Activated T-helper 1 cell treated with anti-CD3 and anti-CD28 coated beads, Interleukin-2, amount 50 U/mL, for 16 hours (primary cell): ENCODE measurements around the gene SPDYE9.
"Not testable (repeated sequence)": the region's sequence is repeated elsewhere in the genome, so short reads cannot be mapped to it uniquely, and the experiment has no call there.

Experiments
- DNase-seq, 2 donors: peaks; one replicate each; pipeline ENCODE4 v3.0.0-alpha.2; 2020; ENCODE audit warnings: low read depth in 1 of 2, low spot score in 1 of 2

Gene SPDYE9, protein sequence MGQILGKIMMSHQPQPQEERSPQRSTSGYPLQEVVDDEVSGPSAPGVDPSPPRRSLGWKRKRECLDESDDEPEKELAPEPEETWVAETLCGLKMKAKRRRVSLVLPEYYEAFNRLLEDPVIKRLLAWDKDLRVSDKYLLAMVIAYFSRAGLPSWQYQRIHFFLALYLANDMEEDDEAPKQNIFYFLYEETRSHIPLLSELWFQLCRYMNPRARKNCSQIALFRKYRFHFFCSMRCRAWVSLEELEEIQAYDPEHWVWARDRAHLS

DNA sequence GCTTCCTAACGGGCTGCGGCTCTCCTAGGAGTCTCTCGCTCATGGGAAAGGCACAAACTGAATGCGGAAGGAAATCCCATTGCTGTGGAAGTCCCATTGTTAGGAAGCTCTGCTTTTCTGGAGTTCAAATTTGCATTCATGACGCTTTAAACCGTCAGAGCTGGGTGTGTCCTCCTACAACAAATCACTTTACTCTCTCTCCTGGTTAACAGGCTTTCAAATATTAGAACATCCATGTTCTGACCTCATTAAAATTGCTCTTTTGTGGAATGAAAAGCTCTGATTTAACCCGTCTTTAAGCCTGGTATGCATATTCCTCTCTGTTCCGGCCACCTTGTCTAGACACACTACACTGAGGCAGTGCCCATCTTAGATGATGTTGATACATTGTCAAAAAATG lies at the start of gene SPDYE9:
Gene SPDYE9 (minus strand): TSS at position 101 of the 400 bp plus-strand sequence. CDS start 1,800 bp downstream, outside the sequence.
- not testable (repeated sequence) for DNase-seq

DNA sequence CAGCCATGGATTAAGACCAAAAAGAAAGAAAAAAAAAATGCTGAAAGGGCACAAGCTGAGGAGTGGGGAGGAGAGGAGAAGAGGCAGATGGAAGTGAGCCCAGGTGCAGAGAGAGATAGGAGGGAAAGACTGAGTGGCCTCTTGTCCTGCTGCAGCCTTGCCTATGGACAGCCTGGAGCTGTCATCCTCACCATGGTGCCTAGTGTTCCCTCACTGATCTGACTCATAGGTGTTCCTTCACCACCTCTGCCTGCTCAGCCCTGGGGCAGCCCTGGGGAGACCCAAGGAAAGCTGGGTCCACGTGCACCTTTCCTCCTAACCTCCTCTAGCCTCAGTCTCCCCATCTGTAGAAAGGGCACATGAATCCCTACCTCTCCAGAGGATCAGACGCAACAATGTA lies 49.0 kb upstream of the SPDYE9 start:
- DNase-seq = not testable (repeated sequence)

DNA sequence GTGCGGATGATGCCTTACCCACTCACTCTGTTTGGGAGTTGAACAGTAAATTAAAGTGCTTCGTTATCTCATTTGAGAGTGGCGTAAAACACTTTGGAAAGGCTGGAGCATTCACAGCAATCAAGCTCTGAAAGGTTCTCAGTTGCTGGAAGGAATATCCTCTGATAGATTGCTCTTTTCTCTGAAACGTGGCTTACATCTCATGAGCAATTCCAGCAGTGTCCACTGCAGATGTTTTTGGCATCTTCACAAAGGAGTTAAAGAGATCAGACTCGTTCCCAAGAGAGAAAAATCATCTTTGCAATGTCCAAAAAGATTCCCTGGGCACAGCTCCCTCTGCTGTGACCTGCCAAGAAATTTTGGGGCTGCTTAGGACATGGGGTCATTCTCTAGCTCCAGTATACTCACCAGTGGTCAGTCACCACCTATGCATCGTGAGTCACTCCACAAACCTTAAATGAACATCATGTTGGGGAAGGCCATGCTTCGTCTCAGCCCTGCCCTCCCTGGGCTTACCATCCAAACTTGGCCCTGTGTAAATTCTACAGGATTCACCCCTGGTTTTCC lies 46.9 kb upstream of the SPDYE9 start:
- DNase-seq = not testable (repeated sequence)

DNA sequence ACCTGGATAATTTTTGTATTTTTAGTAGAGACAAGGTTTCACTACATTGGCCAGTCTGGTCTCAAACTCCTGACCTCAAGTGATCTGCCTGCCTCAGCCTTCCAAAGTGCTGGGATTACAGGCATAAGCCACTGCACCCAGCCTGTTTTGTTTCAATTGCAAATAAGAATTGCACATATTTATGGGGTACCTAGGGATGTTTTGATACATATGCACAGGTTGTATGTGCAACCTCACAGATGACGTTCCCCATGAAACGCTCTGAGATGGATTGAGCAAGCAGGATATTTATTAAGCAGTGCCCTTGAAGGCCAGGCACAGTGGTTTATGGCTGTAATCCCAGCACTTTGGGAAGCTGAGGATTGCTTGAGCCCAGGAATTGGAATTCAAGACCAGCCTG lies 44.8 kb upstream of the SPDYE9 start:
- DNase-seq = not testable (repeated sequence)

DNA sequence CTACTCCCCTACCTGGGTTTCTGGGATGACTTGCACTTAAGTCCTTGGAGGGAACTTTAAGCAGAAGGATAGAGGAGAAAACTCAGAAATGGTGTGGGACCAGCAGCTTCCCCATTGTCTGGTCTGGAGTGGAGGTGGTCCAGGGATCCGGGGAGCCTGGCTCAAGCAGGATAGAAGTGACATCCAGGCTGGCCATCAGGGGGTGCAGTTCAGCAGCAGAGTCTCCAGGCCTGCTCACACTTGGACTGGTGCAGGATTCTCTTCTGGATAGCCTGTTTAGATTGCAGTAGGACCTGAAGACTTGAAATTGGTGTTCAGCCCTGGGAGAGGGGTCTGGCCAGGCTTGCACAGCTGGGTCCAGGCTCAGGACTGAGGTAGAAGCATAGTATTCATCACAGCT lies 38.3 kb upstream of the SPDYE9 start:
- not testable (repeated sequence) for DNase-seq

DNA sequence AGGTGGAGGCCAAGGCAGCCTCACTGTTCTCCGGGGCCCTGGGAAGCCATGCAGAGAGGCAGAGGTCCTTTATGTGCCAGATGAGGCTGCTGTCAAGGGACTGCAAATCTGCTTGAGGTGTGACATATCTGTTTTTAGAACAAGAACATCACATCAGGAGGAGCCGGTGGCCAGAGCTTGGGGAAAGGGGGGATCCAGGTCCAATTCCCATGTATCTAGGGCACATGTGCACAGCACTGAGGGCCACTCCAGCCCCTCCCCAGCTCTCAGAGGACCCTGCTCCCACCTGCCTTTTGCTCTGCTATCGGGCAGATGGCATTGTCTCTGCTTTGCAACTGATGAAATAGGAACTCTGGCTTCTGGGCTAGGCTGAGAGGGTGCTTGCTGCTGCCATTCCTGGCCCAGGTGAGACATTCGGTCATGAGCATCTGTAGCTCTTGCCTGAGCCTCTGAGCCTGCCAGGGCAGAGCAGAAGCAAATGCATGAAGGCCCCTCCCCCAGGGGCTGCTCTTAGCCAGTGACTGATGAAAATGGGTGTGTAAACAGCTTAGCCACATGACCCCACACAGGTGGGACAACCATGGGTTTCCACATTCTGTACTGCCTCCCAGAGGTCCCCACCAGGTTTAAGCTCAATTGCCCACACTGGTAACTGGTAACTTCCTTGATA lies 37.1 kb upstream of the SPDYE9 start:
- DNase-seq = not testable (repeated sequence)

DNA sequence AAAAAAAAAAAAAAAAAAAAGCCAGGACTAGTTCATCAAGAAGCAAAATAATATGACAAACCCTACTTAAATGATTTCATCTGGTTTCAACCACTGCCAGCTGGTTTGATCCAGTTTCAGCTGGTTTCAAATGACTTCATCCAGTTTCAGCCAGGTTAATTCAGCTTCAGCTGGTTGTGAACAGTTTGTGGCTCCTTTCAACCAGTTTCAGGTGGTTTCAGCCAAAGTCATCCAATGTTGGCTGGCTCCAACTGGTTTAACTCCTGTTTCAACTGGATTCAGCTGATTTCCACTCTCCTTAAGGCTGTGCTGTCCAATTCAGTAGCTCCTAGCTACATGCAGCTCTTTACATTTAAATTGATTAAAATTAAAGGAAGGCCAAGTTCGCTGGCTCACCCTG lies 32.3 kb upstream of the SPDYE9 start:
- DNase-seq = not testable (repeated sequence)

DNA sequence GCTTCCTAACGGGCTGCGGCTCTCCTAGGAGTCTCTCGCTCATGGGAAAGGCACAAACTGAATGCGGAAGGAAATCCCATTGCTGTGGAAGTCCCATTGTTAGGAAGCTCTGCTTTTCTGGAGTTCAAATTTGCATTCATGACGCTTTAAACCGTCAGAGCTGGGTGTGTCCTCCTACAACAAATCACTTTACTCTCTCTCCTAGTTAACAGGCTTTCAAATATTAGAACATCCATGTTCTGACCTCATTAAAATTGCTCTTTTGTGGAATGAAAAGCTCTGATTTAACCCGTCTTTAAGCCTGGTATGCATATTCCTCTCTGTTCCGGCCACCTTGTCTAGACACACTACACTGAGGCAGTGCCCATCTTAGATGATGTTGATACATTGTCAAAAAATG lies 28.0 kb downstream of the SPDYE9 start, which contains the start of gene SPDYE11:
Gene SPDYE11 (minus strand): TSS at position 101 of the 400 bp plus-strand sequence. CDS start 1,800 bp downstream, outside the sequence.
- not testable (repeated sequence) for DNase-seq

DNA sequence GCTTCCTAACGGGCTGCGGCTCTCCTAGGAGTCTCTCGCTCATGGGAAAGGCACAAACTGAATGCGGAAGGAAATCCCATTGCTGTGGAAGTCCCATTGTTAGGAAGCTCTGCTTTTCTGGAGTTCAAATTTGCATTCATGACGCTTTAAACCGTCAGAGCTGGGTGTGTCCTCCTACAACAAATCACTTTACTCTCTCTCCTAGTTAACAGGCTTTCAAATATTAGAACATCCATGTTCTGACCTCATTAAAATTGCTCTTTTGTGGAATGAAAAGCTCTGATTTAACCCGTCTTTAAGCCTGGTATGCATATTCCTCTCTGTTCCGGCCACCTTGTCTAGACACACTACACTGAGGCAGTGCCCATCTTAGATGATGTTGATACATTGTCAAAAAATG lies 56.2 kb downstream of the SPDYE9 start, which contains the start of gene SPDYE8:
Gene SPDYE8 (minus strand): TSS at position 101 of the 400 bp plus-strand sequence. CDS start 1,800 bp downstream, outside the sequence.
- not testable (repeated sequence) for DNase-seq
